SK-N-SH (cell line): Measurements from ENCODE around the gene CIROP. TPM values are rescaled to one million over a fixed set of nuclear protein-coding genes. Genes with fewer than 3 reads are reported as not detected.
A peak's percentile ranks its signal among the peaks of the same experiment; 100 is the strongest.

ENCODE experiments used
- CTCF ChIA-PET: fragments of 300-600, 350-600 bp; formaldehyde crosslinking; extraction: SDS; loops from one replicate; lab custom pipeline; 2021; lab: Yijun Ruan, JAX
- POLR2A ChIA-PET: fragments of 350-600 bp; sonication (Branson Sonifier 250); formaldehyde crosslinking; extraction: SDS; loops from one replicate; lab custom pipeline; 2020; ENCODE audit warnings: antibody characterized with exemption, inconsistent platforms; lab: Yijun Ruan, JAX
- DNase-seq: peaks from one replicate; pipeline ENCODE4 v3.0.0; 2012
- H2AFZ ChIP-seq: fragments of 200-600 bp; sonication (generic); 2 replicates; pipeline ENCODE4 v1.8.1; 2016; ENCODE audit warnings: antibody characterized with exemption, mild to moderate bottlenecking, low read depth
- H3F3A ChIP-seq: fragments of 200-600 bp; sonication (generic); replicated peaks from 2 replicates; pipeline ENCODE3; 2016; ENCODE audit warnings: antibody characterized with exemption, mild to moderate bottlenecking; ENCODE audit not compliant: insufficient read depth
- H3K27ac ChIP-seq, 2 experiments: fragments of 200-500 bp in 1 of 2; fragments of 200-600 bp in 1 of 2; sonication (Bioruptor generic) in 1 of 2; sonication (generic), shearing (Covaris generic) in 1 of 2; 2 replicates each; pipeline versions ENCODE4 v1.5.1 to v1.6.1; 2014 to 2016; ENCODE audit warnings: low read depth in 2 of 2, inconsistent platforms in 1 of 2, low read length in 1 of 2, mild to moderate bottlenecking in 1 of 2, mixed read lengths in 1 of 2
- H3K27me3 ChIP-seq: fragments of 200-600 bp; sonication (generic), shearing (Covaris generic); 2 replicates; pipeline ENCODE4 v1.6.1; 2016; ENCODE audit warnings: mixed run types; ENCODE audit not compliant: insufficient read depth
- H3K36me3 ChIP-seq, 2 experiments: fragments of 200-500 bp in 1 of 2; fragments of 200-600 bp in 1 of 2; sonication (Bioruptor generic) in 1 of 2; sonication (generic) in 1 of 2; replicated peaks in 1 of 2; 2 replicates each; pipeline versions ENCODE3 to v1.5.1; 2014 to 2016; ENCODE audit warnings: low read length in 1 of 2, mild to moderate bottlenecking in 1 of 2; ENCODE audit not compliant: insufficient read depth in 2 of 2, control insufficient read depth in 1 of 2
- H3K4me1 ChIP-seq, 2 experiments: fragments of 200-500 bp in 1 of 2; fragments of 200-600 bp in 1 of 2; sonication (Bioruptor generic) in 1 of 2; sonication (generic), shearing (Covaris generic) in 1 of 2; 2 replicates each; pipeline versions ENCODE4 v1.5.1 to v1.6.1; 2014 to 2016; ENCODE audit warnings: low read depth in 1 of 2, low read length in 1 of 2, mixed run types in 1 of 2; ENCODE audit not compliant: insufficient read depth in 2 of 2, control insufficient read depth in 1 of 2
- H3K4me2 ChIP-seq: fragments of 200-600 bp; sonication (generic), shearing (Covaris generic); 2 replicates; pipeline ENCODE4 v1.6.1; 2017; ENCODE audit warnings: mixed run types
- H3K4me3 ChIP-seq, 2 experiments: fragments of 200-500 bp in 1 of 2; fragments of 200-600 bp in 1 of 2; sonication (Bioruptor generic) in 1 of 2; sonication (generic), shearing (Covaris generic) in 1 of 2; 2 replicates each; pipeline versions ENCODE4 v1.5.1 to v1.8.1; 2014 to 2016; ENCODE audit warnings: low read depth in 2 of 2, inconsistent platforms in 1 of 2, low read length in 1 of 2, mild to moderate bottlenecking in 1 of 2, mixed read lengths in 1 of 2, moderate library complexity in 1 of 2
- H3K79me2 ChIP-seq: fragments of 200-600 bp; sonication (generic); 2 replicates; pipeline ENCODE4 v1.8.1; 2017; ENCODE audit warnings: mild to moderate bottlenecking; ENCODE audit not compliant: insufficient read depth
- H3K9ac ChIP-seq: fragments of 200-600 bp; sonication (generic); 2 replicates; pipeline ENCODE4 v1.6.1; 2017; ENCODE audit warnings: mixed run types
- H3K9me2 ChIP-seq: fragments of 200-600 bp; sonication (generic); 2 replicates; pipeline ENCODE4 v1.6.1; 2017; ENCODE audit warnings: mixed run types
- H3K9me3 ChIP-seq: fragments of 200-600 bp; sonication (generic); 2 replicates; pipeline ENCODE4 v1.6.1; 2017; ENCODE audit warnings: mixed run types, mild to moderate bottlenecking, moderate library complexity
- H4K20me1 ChIP-seq: fragments of 200-600 bp; sonication (generic); 2 replicates; pipeline ENCODE4 v1.6.1; 2017; ENCODE audit warnings: mild to moderate bottlenecking, mixed run types; ENCODE audit not compliant: insufficient read depth
- EP300 ChIP-seq, 2 experiments: IDR thresholded peaks; 2 replicates each; pipeline versions ENCODE4 v1.4.0 to v1.6.1; 2012; ENCODE audit warnings: borderline replicate concordance in 1 of 2, low read depth in 1 of 2, low read length in 1 of 2
- EZH2phosphoT487 ChIP-seq: fragments of 200-600 bp; sonication (generic); IDR thresholded peaks from 2 replicates; pipeline ENCODE4 v1.6.1; 2017; ENCODE audit warnings: low read depth, mixed run types, mild to moderate bottlenecking, antibody characterized with exemption, moderate library complexity, borderline replicate concordance
- FOXJ3 ChIP-seq: sonication (generic); formaldehyde crosslinking; IDR thresholded peaks from 2 replicates; pipeline ENCODE4 v1.5.1; 2020; ENCODE audit warnings: mild to moderate bottlenecking, missing genetic modification reagents
- GABPA ChIP-seq: IDR thresholded peaks from 2 replicates; pipeline ENCODE4 v1.4.0; 2012; ENCODE audit warnings: low read depth, mild to moderate bottlenecking
- MAX ChIP-seq: IDR thresholded peaks from 2 replicates; pipeline ENCODE4 v1.4.0; 2012; ENCODE audit warnings: low read depth
- NRF1 ChIP-seq: IDR thresholded peaks from 2 replicates; pipeline ENCODE4 v1.6.1; 2012; ENCODE audit warnings: low read depth, mild to moderate bottlenecking, low read length
- RAD21 ChIP-seq: IDR thresholded peaks from 2 replicates; pipeline ENCODE4 v1.6.1; 2012; ENCODE audit warnings: mild to moderate bottlenecking, low read length
- SIN3A ChIP-seq: IDR thresholded peaks from 2 replicates; pipeline ENCODE4 v1.6.1; 2012; ENCODE audit warnings: low read depth, mild to moderate bottlenecking, low read length, moderate library complexity, borderline replicate concordance
- SMC3 ChIP-seq: IDR thresholded peaks from 2 replicates; pipeline ENCODE4 v1.6.1; 2012; ENCODE audit warnings: low read depth, low read length, improper control_type of control experiment
- TCF12 ChIP-seq: IDR thresholded peaks from 2 replicates; pipeline ENCODE4 v1.4.0; 2012
- YY1 ChIP-seq: IDR thresholded peaks from 2 replicates; pipeline ENCODE4 v1.4.0; 2012; ENCODE audit warnings: low read depth, mild to moderate bottlenecking
- ZBTB33 ChIP-seq: IDR thresholded peaks from 2 replicates; pipeline ENCODE4 v1.4.0; 2012; ENCODE audit warnings: low read depth, borderline replicate concordance
- WGBS: methylation state at CpG from one replicate; pipeline ENCODE4 v1.1.6; 2017; ENCODE audit warnings: low lambda C conversion rate; 5-methylcytosine and 5-hydroxymethylcytosine counted together
- polyA plus RNA-seq, 3 experiments: library from polyadenylated mRNA; depleted of rRNA; stranded (reverse); fragments of >200 nt; gene quantifications; 2 replicates each; pipeline ENCODE4 v1.2.3, GENCODE V29; 2012
- TF ChIP-seq, protein P1 (sequence below): IDR thresholded peaks from 2 replicates; pipeline ENCODE4 v1.4.0; 2012; ENCODE audit warnings: low read depth, borderline replicate concordance
- TF ChIP-seq, protein P2 (sequence below): IDR thresholded peaks from 2 replicates; pipeline ENCODE4 v1.6.1; 2012; ENCODE audit warnings: mild to moderate bottlenecking, low read depth, low read length, moderate library complexity

Gene CIROP
- polyA plus RNA-seq, 1 of the 3 experiments (the other 2 are of a cell fraction) = not detected

DNA sequence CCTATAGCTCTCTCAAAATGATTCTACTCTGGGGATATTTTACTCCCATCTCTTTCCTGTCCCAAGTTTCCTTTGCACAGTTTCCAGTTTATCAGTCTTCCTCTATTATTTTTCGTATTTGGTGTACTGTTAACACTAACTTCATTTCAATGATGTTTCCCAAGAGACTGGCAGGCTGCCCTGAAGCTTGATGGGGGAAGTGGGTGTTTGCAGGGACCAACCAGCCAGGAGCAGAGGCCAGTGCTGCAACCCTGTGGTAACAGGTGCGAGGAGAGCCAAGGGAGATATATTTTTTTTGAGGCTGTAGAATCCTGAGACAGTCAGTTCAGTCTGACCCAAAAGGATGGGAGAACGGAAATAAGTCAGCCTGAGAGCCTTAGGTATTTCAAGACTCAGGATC lies 26.1 kb upstream of the CIROP start:
- no peaks in the 10 kb centered on the region for H3K36me3 ChIP-seq
- no peak overlapping the region for H3K27ac ChIP-seq
- H3K9me3 ChIP-seq = no peaks in the 10 kb centered on the region
- H3K9ac ChIP-seq = no peak overlapping the region
- CTCF ChIA-PET = interaction anchor here (1.9 to 2.7 kb wide), 2 partner anchors 10 to 56 kb away, joined by 10 to 26 read pairs; no protein-coding TSS in a partner anchor
- H3K79me2 ChIP-seq = no peaks in the 10 kb centered on the region
- H4K20me1 ChIP-seq = no peaks in the 10 kb centered on the region
- H3K27me3 ChIP-seq = peaks cover 6% of the 10 kb centered on the region; the same call in 1 of the 2 replicates
- TF ChIP-seq, protein P1, sequence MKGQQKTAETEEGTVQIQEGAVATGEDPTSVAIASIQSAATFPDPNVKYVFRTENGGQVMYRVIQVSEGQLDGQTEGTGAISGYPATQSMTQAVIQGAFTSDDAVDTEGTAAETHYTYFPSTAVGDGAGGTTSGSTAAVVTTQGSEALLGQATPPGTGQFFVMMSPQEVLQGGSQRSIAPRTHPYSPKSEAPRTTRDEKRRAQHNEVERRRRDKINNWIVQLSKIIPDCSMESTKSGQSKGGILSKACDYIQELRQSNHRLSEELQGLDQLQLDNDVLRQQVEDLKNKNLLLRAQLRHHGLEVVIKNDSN = no peak
- TF ChIP-seq EZH2phosphoT487 (no peak), ZBTB33 (no peak)
- TF ChIP-seq, protein P2, sequence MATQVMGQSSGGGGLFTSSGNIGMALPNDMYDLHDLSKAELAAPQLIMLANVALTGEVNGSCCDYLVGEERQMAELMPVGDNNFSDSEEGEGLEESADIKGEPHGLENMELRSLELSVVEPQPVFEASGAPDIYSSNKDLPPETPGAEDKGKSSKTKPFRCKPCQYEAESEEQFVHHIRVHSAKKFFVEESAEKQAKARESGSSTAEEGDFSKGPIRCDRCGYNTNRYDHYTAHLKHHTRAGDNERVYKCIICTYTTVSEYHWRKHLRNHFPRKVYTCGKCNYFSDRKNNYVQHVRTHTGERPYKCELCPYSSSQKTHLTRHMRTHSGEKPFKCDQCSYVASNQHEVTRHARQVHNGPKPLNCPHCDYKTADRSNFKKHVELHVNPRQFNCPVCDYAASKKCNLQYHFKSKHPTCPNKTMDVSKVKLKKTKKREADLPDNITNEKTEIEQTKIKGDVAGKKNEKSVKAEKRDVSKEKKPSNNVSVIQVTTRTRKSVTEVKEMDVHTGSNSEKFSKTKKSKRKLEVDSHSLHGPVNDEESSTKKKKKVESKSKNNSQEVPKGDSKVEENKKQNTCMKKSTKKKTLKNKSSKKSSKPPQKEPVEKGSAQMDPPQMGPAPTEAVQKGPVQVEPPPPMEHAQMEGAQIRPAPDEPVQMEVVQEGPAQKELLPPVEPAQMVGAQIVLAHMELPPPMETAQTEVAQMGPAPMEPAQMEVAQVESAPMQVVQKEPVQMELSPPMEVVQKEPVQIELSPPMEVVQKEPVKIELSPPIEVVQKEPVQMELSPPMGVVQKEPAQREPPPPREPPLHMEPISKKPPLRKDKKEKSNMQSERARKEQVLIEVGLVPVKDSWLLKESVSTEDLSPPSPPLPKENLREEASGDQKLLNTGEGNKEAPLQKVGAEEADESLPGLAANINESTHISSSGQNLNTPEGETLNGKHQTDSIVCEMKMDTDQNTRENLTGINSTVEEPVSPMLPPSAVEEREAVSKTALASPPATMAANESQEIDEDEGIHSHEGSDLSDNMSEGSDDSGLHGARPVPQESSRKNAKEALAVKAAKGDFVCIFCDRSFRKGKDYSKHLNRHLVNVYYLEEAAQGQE = no peak
- TF ChIP-seq, all 33 proteins: peak for 0
- WGBS = 20% methylated on average over 3 of the region's 3 CpGs
- H3K4me3 ChIP-seq = no peak overlapping the region
- no peak overlapping the region for H2AFZ ChIP-seq
- no peak for DNase-seq
- no peaks in the 10 kb centered on the region for H3K4me1 ChIP-seq
- H3F3A ChIP-seq = no peaks in the 10 kb centered on the region
- no peak overlapping the region for H3K4me2 ChIP-seq
- POLR2A ChIA-PET = no interaction called here
- no peaks in the 10 kb centered on the region for H3K9me2 ChIP-seq

DNA sequence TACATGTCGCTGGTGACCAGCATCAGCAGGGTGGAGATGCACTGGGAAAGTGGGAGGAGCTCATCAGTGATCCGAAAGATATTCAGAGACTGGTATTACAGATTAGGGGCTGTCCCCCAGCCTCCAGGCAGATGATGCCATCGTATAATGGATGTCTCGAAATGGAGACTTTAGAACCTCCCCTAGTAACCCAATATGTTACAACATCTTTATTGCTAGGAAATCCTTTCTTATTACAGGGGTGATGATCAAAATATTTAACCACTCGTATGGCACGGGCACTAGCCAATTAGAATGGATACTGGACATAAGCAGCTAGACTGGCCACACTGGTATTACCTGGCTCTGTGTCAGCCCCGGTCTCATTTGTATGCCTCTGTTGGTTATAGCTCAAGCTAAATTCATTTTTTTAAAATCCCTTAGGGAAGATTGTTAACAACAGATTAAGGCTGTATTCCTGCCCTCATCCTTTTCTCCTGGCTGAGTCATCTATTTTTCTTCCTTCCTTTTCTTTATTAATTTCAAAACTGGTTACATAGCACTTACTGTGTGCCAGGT lies 25.0 kb upstream of the CIROP start:
- Histone ChIP-seq H3K79me2 (no peaks in the 10 kb centered on the region), H3K4me1 (no peaks in the 10 kb centered on the region), H3K9me2 (no peaks in the 10 kb centered on the region), H3K9me3 (no peaks in the 10 kb centered on the region), H3K36me3 (no peaks in the 10 kb centered on the region), H3F3A (no peaks in the 10 kb centered on the region), H3K27ac (no peak overlapping the region), H3K4me2 (no peak overlapping the region), H2AFZ (peak overlapping the region; percentile 20; the same call in 1 of the 2 replicates), H3K27me3 (peaks cover 6% of the 10 kb centered on the region; the same call in 1 of the 2 replicates), H3K4me3 (no peak overlapping the region), H3K9ac (no peak overlapping the region), H4K20me1 (no peaks in the 10 kb centered on the region)
- ChIA-PET POLR2A (no interaction called here), CTCF (interaction anchor here (0.5 to 2.7 kb wide), 5 partner anchors 9 to 277 kb away, joined by 3 to 26 read pairs (median 4); no protein-coding TSS in a partner anchor)
- DNase-seq = no peak
- TF ChIP-seq TCF12 (no peak), FOXJ3 (CRISPR knock-in tag) (no peak), YY1 (no peak), SMC3 (no peak), EP300 (IDR thresholded peaks at IDR 0.05; ENCODE audit: borderline replicate concordance in 1 of 2, low read depth in 1 of 2, low read length in 1 of 2) (no peak), NRF1 (no peak), RAD21 (no peak), GABPA (no peak), SIN3A (no peak), MAX (no peak)
- WGBS = 30% methylated on average over 7 of the region's 7 CpGs
